Heart left ventricle (tissue), 13 donors: Measurements from ENCODE around the gene RPUSD2.

Source experiments
- CTCF ChIP-seq, 12 donors: fragments of 200-600 bp; sonication (generic) in 4 of 12; IDR thresholded peaks; one replicate each; pipeline versions ENCODE4 v1.5.0 to v1.8.0; 2018 to 2022; ENCODE audit warnings: antibody characterized with exemption in 12 of 12, mild to moderate bottlenecking in 5 of 12
- POLR2A ChIP-seq, 2 donors: fragments of 450-650 bp; IDR thresholded peaks; one replicate each; pipeline ENCODE4 v1.6.1; 2017; ENCODE audit warnings: antibody characterized with exemption in 2 of 2, mild to moderate bottlenecking in 2 of 2, moderate library complexity in 2 of 2
- donor health status: ischemic (EF 13 %, LVEDD 7.1; RV severe dilation, severe dysfunction).
- donor health status: DM: no; HTN: yes; CAD: no.
- donor health status: DM: no; HTN: no; CAD: no.
- donor health status: ischemic (EF 25% LVEDD 6.9; RV normal size, moderate dysfunction).
- donor health status: ischemic (EF 25% LVEDD 5.7; RV mildly dilated, moderate dysfunction).
- donor health status: ischemic (EF 35%, LVEDD 5.7; RV mildly dilated, moderate dysfunction).
- donor health status: nonischemic (EF 11% LVEDD 7.7; RV severe dilation, severe dysfunction).
- donor health status: DM: yes; HTN: yes; CAD: no.
- donor health status: PGD.
- donor health status: ischemic (EF 29% LVEDD 5.4; RV normal size, mild dysfunction).
- donor health status: nonischemic (EF 23%, LVEDD 6.1; RV moderate dilation, normal function).

DNA sequence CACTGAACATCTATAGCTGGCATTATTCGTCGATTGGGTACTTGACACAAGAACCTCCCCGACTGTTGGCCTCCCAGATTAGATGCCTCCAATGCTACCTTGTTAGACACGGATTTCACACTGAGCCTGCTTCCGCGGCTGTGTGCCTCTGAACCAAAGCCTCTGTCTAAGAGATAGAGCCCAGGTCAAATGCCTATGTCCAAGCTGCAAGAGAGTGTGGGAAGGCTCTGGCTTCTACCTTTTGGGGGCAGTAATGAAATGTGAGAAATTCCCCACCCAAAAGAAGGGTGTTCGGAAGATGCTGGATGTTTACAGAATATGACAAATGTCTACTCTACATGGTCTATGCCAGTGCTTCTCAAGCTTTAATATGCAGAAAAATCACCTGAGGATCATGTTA is 2.0 kb upstream of the RPUSD2 start:
- no peak for TF ChIP-seq CTCF (IDR thresholded peaks at IDR 0.05)
- no peak for TF ChIP-seq POLR2A (IDR thresholded peaks at IDR 0.05)
